Mammary epithelial cell (primary cell): ENCODE data around the gene GRB10.

ENCODE experiments used
- EZH2 ChIP-seq: IDR thresholded peaks from 2 replicates; pipeline ENCODE4 v1.6.1; 2012; ENCODE audit warnings: low read length, inconsistent platforms, borderline replicate concordance
- TF ChIP-seq, protein P1 (sequence below), 2 donors: IDR thresholded peaks in 1 of 2; conservative IDR thresholded peaks in 1 of 2; 2 replicates each; pipeline ENCODE4 v1.5.1; 2011 to 2012; ENCODE audit warnings: inconsistent platforms in 2 of 2, low read length in 2 of 2, mild to moderate bottlenecking in 2 of 2, control low read depth in 1 of 2, low read depth in 1 of 2; ENCODE audit not compliant: insufficient read depth in 1 of 2; ENCODE audit errors: extremely low read depth in 1 of 2

DNA sequence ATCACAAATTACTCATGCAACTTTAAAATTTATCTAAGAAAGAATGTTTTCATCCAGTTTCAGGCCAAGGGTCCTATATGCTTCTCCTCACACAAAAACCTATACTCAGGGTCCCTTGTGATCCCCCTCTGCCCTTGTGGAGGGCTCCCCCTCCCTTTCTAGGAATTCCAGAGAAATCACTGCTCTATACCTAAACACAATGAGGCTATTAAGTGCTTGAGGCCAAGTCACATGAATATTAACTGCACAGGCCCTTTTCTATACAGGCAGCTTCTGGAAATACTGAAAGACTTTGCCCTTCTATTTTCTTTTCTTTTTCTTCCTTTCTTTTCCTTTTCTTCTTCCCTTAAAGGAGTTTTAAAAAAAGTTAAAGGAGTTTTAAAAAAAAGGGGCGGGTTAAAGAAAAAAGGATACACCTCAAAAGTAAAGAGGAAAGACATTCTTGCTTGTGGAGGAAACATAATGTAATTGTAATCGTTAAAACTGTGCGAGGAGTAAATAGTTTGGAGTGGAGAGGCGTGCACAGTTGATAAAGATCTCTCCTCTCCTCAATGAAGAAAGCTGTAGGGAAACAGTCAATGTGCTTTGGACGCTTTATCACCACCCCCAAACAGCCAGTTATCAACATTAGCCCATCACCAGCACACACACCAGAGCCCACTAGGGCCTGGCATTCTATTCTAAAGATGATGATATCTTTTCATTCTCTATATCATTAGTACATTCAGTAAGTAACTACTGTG lies 16.4 kb downstream of the GRB10 start:
- TF ChIP-seq, protein P1, sequence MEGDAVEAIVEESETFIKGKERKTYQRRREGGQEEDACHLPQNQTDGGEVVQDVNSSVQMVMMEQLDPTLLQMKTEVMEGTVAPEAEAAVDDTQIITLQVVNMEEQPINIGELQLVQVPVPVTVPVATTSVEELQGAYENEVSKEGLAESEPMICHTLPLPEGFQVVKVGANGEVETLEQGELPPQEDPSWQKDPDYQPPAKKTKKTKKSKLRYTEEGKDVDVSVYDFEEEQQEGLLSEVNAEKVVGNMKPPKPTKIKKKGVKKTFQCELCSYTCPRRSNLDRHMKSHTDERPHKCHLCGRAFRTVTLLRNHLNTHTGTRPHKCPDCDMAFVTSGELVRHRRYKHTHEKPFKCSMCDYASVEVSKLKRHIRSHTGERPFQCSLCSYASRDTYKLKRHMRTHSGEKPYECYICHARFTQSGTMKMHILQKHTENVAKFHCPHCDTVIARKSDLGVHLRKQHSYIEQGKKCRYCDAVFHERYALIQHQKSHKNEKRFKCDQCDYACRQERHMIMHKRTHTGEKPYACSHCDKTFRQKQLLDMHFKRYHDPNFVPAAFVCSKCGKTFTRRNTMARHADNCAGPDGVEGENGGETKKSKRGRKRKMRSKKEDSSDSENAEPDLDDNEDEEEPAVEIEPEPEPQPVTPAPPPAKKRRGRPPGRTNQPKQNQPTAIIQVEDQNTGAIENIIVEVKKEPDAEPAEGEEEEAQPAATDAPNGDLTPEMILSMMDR (conservative IDR thresholded peaks at IDR 0.05 in 1 of 2, IDR thresholded peaks at IDR 0.05 in 1 of 2; ENCODE audit: extremely low read depth in 1 of 2, insufficient read depth in 1 of 2, low read depth in 1 of 2, low read length in 2 of 2) = no peak
- TF ChIP-seq EZH2 = no peak
